NCI-H345 (cell line): ENCODE measurements around the gene TBX2.
"Not testable (repeated sequence)": the region's sequence is repeated elsewhere in the genome, so short reads cannot be mapped to it uniquely, and the experiment has no call there.

Source experiments
- DNase-seq: peaks from one replicate; lab custom pipeline; 2025; lab: John Stamatoyannopoulos, UW

The TBX2 gene

DNA sequence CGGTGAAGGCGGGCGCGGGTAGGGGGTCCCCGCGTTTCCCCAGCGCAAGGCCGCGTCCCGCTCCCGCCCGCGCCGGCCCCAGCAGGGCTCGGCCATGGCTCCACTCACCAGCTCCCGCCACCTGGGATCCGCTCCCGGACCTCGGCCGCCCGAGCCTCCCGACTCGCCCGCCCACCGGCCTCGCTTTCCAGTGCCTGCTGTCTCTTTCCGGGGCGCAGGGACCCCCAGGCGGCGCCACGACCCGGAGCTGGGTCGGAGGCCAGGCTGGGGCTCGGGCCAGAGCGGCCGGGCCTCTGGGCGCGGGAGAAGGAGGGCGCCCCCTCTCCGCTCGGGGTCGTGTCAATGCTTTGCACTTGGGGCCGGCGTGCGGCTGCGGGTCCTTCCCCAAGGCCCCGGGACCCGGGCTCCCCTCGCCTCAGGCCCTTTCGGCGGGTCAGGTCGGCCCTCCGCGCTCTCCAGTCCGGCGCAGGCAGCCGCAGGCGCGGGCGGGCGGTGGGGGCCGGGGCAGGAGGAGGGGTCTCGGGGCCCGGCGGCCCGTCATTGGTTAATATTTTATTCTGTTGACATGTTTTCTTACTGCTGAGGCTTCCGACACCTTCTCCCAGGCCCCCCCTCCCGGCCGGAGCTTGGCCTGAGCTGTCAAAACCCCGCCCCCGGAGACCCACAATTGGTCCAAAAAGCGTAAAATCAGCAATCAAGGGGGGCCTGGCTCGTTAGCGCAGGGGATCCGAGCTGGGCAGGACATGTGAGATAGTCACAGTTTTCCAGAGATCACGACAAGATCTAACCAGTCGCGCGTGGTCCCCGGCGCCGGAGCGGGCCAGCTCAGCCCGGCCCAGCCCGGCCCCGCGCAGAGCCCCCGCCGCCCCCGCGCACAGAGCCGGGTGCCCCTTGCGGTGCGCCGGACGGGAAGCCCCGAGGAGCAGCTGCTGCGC is at the start of gene TBX2:
TSS of gene TBX2 (plus strand) at position 713 of the 935 bp plus-strand sequence. CDS start 334 bp downstream, outside the sequence.
- DNase-seq = no peak

GRCh38 chr17:61351745-61352407 is 47.8 kb upstream of the TBX2 start:
- no peak for DNase-seq

GRCh38 chr17:61352408-61352770 is 47.3 kb upstream of the TBX2 start:
- DNase-seq = no peak

DNA sequence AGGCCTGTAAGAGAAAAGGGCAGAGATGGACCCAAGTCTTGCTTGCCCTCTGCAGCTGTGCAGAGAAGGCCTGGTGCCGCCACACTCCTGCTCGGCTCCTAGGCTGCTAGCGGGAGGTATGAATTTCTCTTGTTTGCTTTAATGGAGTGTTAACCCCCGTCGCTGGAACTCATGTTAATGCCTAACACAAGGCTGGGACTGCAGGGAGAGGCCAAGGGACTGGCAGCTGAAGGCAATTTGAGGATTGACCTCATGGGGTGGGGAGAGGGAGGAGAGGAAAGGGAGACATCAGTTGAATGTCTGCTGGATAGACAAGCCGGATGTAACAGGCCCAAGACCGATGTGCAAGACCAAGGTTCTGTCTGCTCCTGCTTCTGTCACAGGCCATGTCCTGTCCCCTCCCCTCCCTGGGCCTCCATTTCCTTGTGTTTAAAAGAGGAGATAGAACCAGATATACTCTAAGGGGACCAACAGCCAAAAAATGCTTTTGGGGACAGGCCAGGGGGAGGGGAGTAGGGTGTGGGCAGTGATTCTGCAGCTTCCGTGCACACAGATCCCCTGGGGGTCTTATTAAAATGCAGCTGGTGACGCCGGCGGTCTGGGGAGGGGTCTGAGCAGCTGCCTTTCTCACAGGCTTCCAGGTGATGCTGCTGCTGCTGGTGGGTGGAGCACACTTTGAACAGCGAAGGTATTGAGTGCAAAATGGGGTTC is 46.7 kb upstream of the TBX2 start:
- DNase-seq = no peak

DNA sequence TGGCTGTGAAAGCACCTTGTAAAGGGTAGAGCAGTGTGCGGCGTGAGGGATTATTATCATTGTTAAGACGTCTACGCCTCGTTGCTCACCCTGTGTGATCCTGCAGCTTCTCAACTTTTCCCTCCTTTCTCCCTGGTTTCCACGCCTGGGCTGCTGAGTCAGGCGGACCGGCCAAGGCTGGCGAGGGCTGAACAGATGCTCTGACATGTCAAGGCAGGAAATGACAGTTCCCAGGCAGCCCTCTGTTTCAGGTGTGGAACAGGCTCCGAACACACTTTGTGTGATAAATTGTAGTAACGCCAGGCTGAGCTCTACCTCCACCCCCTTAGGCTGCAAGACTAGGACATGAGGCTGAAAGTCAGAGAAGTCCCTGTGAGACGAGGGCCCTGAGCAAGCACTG is 46.0 kb upstream of the TBX2 start:
- DNase-seq = no peak

GRCh38 chr17:61354895-61355874 is 44.5 kb upstream of the TBX2 start:
- DNase-seq = no peak

GRCh38 chr17:61357061-61357460 is 42.6 kb upstream of the TBX2 start:
- not testable (repeated sequence) for DNase-seq

- DNase-seq = not testable (repeated sequence)
Observed at GRCh38 chr17:61359513-61359912, 40.1 kb upstream of the TBX2 start.

DNA sequence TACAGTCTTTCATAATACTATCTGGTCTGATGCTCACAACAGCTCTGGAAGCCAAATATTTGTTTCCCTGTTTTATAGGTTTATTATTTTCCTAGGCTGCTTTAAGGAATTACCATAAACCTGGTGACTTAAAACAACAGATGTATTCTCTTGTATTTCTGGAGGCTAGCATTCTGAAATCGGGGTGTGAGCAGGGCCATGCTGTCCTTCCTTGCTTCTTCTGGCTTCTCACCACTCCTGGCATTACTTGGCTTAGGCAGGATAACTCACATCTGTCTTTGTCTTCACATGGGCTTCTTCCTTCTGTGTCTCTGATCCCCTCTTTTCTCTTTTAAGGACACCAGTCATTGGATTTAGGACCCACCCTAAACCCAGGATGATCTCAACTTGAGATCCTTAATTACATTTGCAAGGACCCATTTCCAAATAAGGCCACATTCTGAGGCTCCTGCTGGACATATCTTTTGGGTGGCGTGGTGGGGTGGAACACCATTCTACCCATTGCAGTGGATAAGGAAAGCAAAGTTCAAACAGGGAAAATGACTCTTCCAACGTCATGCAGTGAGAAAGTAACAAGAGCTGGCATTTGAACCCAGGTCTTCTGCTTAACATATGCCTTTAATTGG is 39.2 kb upstream of the TBX2 start:
- no peak for DNase-seq

- DNase-seq = no peak
Observed at GRCh38 chr17:61361084-61361483, 38.6 kb upstream of the TBX2 start.

GRCh38 chr17:61362396-61362795 is 37.2 kb upstream of the TBX2 start:
- DNase-seq = peak; percentile 25

- no peak for DNase-seq
Observed at GRCh38 chr17:61362852-61363600, 36.6 kb upstream of the TBX2 start.

GRCh38 chr17:61363601-61364462 is 35.8 kb upstream of the TBX2 start:
- DNase-seq = no peak

DNA sequence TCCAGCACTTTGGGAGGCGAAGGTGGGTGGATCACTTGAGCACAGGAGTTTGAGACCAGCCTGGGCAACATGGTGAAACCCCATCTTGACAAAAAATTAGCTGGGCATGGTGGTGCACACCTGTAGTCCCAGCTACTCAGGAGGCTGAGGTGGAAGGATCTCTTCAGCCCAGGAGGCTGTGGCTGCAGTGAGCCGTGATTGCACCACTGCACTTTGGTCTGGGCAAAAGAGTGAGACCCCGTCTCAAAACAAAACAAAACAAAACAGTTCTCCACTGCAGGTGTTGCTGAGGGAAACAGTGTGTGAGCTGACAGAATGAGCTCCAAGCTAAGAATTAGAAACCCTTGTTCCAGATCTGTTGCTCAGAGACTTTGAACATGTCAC is 35.2 kb upstream of the TBX2 start:
- no peak for DNase-seq

- peak; percentile 39 for DNase-seq
Observed at GRCh38 chr17:61366076-61366714, 33.4 kb upstream of the TBX2 start.

GRCh38 chr17:61366715-61367413 is 32.8 kb upstream of the TBX2 start:
- peak; percentile 43 for DNase-seq

GRCh38 chr17:61368049-61368831 is 31.4 kb upstream of the TBX2 start:
- no peak for DNase-seq
